MM.1S (cell line): ENCODE data around the gene IRAK4.

Experiments used
- DNase-seq: peaks from one replicate; pipeline ENCODE4 v3.0.0-alpha.2; 2015
- H2AFZ ChIP-seq: fragments of 300-600 bp; sonication (generic); 2 replicates; pipeline ENCODE4 v1.6.0; 2016; ENCODE audit warnings: antibody characterized with exemption, low read length
- H3F3A ChIP-seq: fragments of 300-600 bp; sonication (generic); 2 replicates; pipeline ENCODE4 v1.6.1; 2016; ENCODE audit warnings: mild to moderate bottlenecking, antibody characterized with exemption, low read length, moderate library complexity, mixed read lengths; ENCODE audit not compliant: insufficient read depth
- H3K27ac ChIP-seq: fragments of 300-600 bp; sonication (generic); 2 replicates; pipeline ENCODE4 v1.5.1; 2016; ENCODE audit warnings: mild to moderate bottlenecking, low read length
- H3K27me3 ChIP-seq: fragments of 300-600 bp; sonication (generic); replicated peaks from 2 replicates; pipeline ENCODE4 v1.6.0; 2016; ENCODE audit warnings: low read length; ENCODE audit not compliant: insufficient read depth
- H3K36me3 ChIP-seq: fragments of 300-600 bp; sonication (generic); replicated peaks from 2 replicates; pipeline ENCODE4 v1.6.1; 2016; ENCODE audit warnings: mild to moderate bottlenecking, low read length, mixed read lengths; ENCODE audit not compliant: insufficient read depth
- H3K4me1 ChIP-seq: fragments of 300-600 bp; sonication (generic); 2 replicates; pipeline ENCODE4 v1.6.1; 2016; ENCODE audit warnings: low read length, mixed read lengths
- H3K4me2 ChIP-seq: fragments of 300-600 bp; sonication (generic); 2 replicates; pipeline ENCODE4 v1.6.0; 2016; ENCODE audit warnings: low read depth, low read length
- H3K4me3 ChIP-seq: fragments of 300-600 bp; sonication (generic); 2 replicates; pipeline ENCODE4 v1.5.1; 2016; ENCODE audit warnings: low read length, mixed read lengths
- H3K79me2 ChIP-seq: fragments of 300-600 bp; sonication (generic); 2 replicates; pipeline ENCODE4 v1.6.1; 2016; ENCODE audit warnings: mixed run types, low read length, mixed read lengths
- H3K9ac ChIP-seq: fragments of 300-600 bp; sonication (generic); 2 replicates; pipeline ENCODE4 v1.6.1; 2016; ENCODE audit warnings: low read length, mixed read lengths
- H3K9me2 ChIP-seq: fragments of 300-600 bp; sonication (generic); replicated peaks from 2 replicates; pipeline ENCODE4 v1.6.1; 2016; ENCODE audit warnings: mild to moderate bottlenecking, low read length, mixed read lengths; ENCODE audit not compliant: insufficient read depth
- H3K9me3 ChIP-seq: fragments of 300-600 bp; sonication (generic); replicated peaks from 2 replicates; pipeline ENCODE4 v1.6.1; 2016; ENCODE audit warnings: mild to moderate bottlenecking, low read length, mixed read lengths; ENCODE audit not compliant: insufficient read depth
- H4K20me1 ChIP-seq: fragments of 300-600 bp; sonication (generic); 2 replicates; pipeline ENCODE4 v1.6.1; 2016; ENCODE audit warnings: mild to moderate bottlenecking, low read length, moderate library complexity, mixed read lengths; ENCODE audit not compliant: insufficient read depth
- CTCF ChIP-seq: fragments of 300-600 bp; sonication (generic); IDR thresholded peaks from 2 replicates; pipeline ENCODE4 v1.5.1; 2016; ENCODE audit warnings: antibody characterized with exemption, low read length, mixed read lengths
- EZH2 ChIP-seq: fragments of 300-600 bp; sonication (generic); optimal IDR thresholded peaks from 2 replicates; pipeline ENCODE3; 2017; ENCODE audit warnings: low read depth, mild to moderate bottlenecking, antibody characterized with exemption, low read length, mixed read lengths
- EZH2phosphoT487 ChIP-seq: fragments of 300-600 bp; sonication (generic); IDR thresholded peaks from 2 replicates; pipeline ENCODE4 v1.6.1; 2018; ENCODE audit warnings: antibody characterized with exemption, low read length

IRAK4 gene

GRCh38 chr12:43758728-43759563 is at the start of gene IRAK4, which contains the start of gene PUS7L:
Gene IRAK4 (plus strand): TSS chr12:43758951. CDS start chr12:43768112, 9,161 bp downstream.
Gene PUS7L (minus strand): TSS chr12:43758790. CDS start chr12:43755245, 3,545 bp downstream.
- peak; percentile 99 for DNase-seq
- no peaks in the 10 kb centered on the region for H3K27me3 ChIP-seq
- H3K4me3 ChIP-seq: peak within 1 kb of the TSS; percentile 77
- H3F3A ChIP-seq: peaks cover 33% of the 10 kb centered on the region
- H3K9ac ChIP-seq: peak within 1 kb of the TSS; percentile 89
- peak within 1 kb of the TSS; percentile 96 for H3K27ac ChIP-seq
- peaks cover 45% of the 10 kb centered on the region for H3K79me2 ChIP-seq
- no peaks in the 10 kb centered on the region for H4K20me1 ChIP-seq
- peaks cover 34% of the 10 kb centered on the region for H3K4me1 ChIP-seq
- no peaks in the 10 kb centered on the region for H3K9me3 ChIP-seq
- no peaks in the 10 kb centered on the region for H3K9me2 ChIP-seq
- TF ChIP-seq CTCF (peak; percentile 48), EZH2phosphoT487 (no peak), EZH2 (no peak)
- H3K36me3 ChIP-seq: no peaks in the 10 kb centered on the region; the same call in 1 of the 2 replicates
- peak within 1 kb of the TSS; percentile 84 for H3K4me2 ChIP-seq
- H2AFZ ChIP-seq: peak within 1 kb of the TSS; percentile 87

- Histone ChIP-seq H4K20me1 (no peaks in the 10 kb centered on the region), H3K4me3 (no peak overlapping the region), H2AFZ (no peak overlapping the region), H3K4me1 (no peaks in the 10 kb centered on the region), H3K27me3 (no peaks in the 10 kb centered on the region), H3K27ac (no peak overlapping the region), H3K9me3 (no peaks in the 10 kb centered on the region), H3K9me2 (no peaks in the 10 kb centered on the region), H3F3A (no peaks in the 10 kb centered on the region), H3K36me3 (no peaks in the 10 kb centered on the region), H3K4me2 (no peak overlapping the region), H3K79me2 (no peaks in the 10 kb centered on the region), H3K9ac (no peak overlapping the region)
- no peak for TF ChIP-seq CTCF
- TF ChIP-seq EZH2phosphoT487: no peak
- TF ChIP-seq EZH2: no peak
- no peak for DNase-seq
These were observed 47.4 kb upstream of the IRAK4 start for GRCh38 chr12:43711348-43711747.

GRCh38 chr12:43722621-43723020 is 36.1 kb upstream of the IRAK4 start:
- H3K9ac ChIP-seq: no peak overlapping the region
- H3K79me2 ChIP-seq: no peaks in the 10 kb centered on the region
- no peaks in the 10 kb centered on the region for H3F3A ChIP-seq
- H3K9me2 ChIP-seq: no peaks in the 10 kb centered on the region
- no peak for TF ChIP-seq EZH2phosphoT487
- no peak for TF ChIP-seq EZH2
- no peak for TF ChIP-seq CTCF
- no peak overlapping the region for H3K4me3 ChIP-seq
- no peaks in the 10 kb centered on the region for H3K9me3 ChIP-seq
- no peaks in the 10 kb centered on the region for H3K36me3 ChIP-seq
- no peaks in the 10 kb centered on the region for H3K27me3 ChIP-seq
- no peak overlapping the region for H3K27ac ChIP-seq
- H3K4me2 ChIP-seq: no peak overlapping the region
- DNase-seq: no peak
- H4K20me1 ChIP-seq: no peaks in the 10 kb centered on the region
- H3K4me1 ChIP-seq: no peaks in the 10 kb centered on the region
- no peak overlapping the region for H2AFZ ChIP-seq
